Osteocyte (in vitro differentiated cells): Measurements from ENCODE around the gene SIPA1L3. TPM values are rescaled to one million over a fixed set of nuclear protein-coding genes. Genes with fewer than 3 reads are reported as not detected.

ENCODE experiments used
- DNase-seq: peaks from one replicate; pipeline ENCODE4 v3.0.0; 2021; ENCODE audit warnings: mixed read lengths; ENCODE audit not compliant: unreplicated experiment; ENCODE audit errors: extremely low spot score
- H3K27ac Mint-ChIP-seq: one replicate; pipeline ENCODE4 v1.8.0; 2021; ENCODE audit warnings: mild to moderate bottlenecking, mixed read lengths; ENCODE audit not compliant: unreplicated experiment
- H3K27me3 Mint-ChIP-seq: one replicate; pipeline ENCODE4 v1.8.0; 2021; ENCODE audit warnings: mixed read lengths; ENCODE audit not compliant: unreplicated experiment
- H3K36me3 Mint-ChIP-seq: one replicate; pipeline ENCODE4 v1.8.0; 2021; ENCODE audit warnings: mixed read lengths; ENCODE audit not compliant: unreplicated experiment
- H3K4me1 Mint-ChIP-seq: one replicate; pipeline ENCODE4 v1.8.0; 2021; ENCODE audit warnings: mixed read lengths; ENCODE audit not compliant: unreplicated experiment
- H3K4me3 Mint-ChIP-seq: one replicate; pipeline ENCODE4 v1.8.0; 2021; ENCODE audit warnings: mild to moderate bottlenecking, moderate library complexity, mixed read lengths; ENCODE audit not compliant: unreplicated experiment
- H3K9me3 Mint-ChIP-seq: one replicate; pipeline ENCODE4 v1.8.0; 2021; ENCODE audit warnings: mixed read lengths; ENCODE audit not compliant: unreplicated experiment
- CTCF ChIP-seq: fragments of 200-600 bp; sonication (generic); IDR thresholded peaks from 2 replicates; pipeline ENCODE4 v1.5.0; 2021; ENCODE audit warnings: antibody characterized with exemption, mild to moderate bottlenecking, moderate library complexity
- total RNA-seq: library from RNA; stranded (reverse); gene quantifications from 2 replicates; pipeline ENCODE4 v1.2.1, GENCODE V29; 2021

The SIPA1L3 gene
- total RNA-seq, 1 donor from 2014 or later = 27.1 TPM

- peaks cover 6% of the 10 kb centered on the region for H3K36me3 Mint-ChIP-seq
- no peak overlapping the region for H3K27ac Mint-ChIP-seq
- TF ChIP-seq CTCF = no peak
Measured at GRCh38 chr19:37975071-37975470, 68.1 kb downstream of the SIPA1L3 start.

GRCh38 chr19:37975596-37976515 lies 68.8 kb downstream of the SIPA1L3 start:
- H3K9me3 Mint-ChIP-seq = peaks cover 9% of the 10 kb centered on the region
- no peaks in the 10 kb centered on the region for H3K27me3 Mint-ChIP-seq
- peaks cover 6% of the 10 kb centered on the region for H3K36me3 Mint-ChIP-seq
- H3K4me3 Mint-ChIP-seq = no peak overlapping the region
- no peak for DNase-seq
- TF ChIP-seq CTCF = no peak
- H3K27ac Mint-ChIP-seq = no peak overlapping the region
- H3K4me1 Mint-ChIP-seq = no peaks in the 10 kb centered on the region

More at GRCh38 chr19:37975071-37975470, 68.1 kb downstream of the SIPA1L3 start:
- H3K4me3 Mint-ChIP-seq = no peak overlapping the region
- no peak for DNase-seq
- H3K4me1 Mint-ChIP-seq = no peaks in the 10 kb centered on the region
- no peaks in the 10 kb centered on the region for H3K27me3 Mint-ChIP-seq
- H3K9me3 Mint-ChIP-seq = peaks cover 9% of the 10 kb centered on the region

GRCh38 chr19:37977391-37977790 lies 70.4 kb downstream of the SIPA1L3 start:
- no peak overlapping the region for H3K27ac Mint-ChIP-seq
- no peak for TF ChIP-seq CTCF
- H3K36me3 Mint-ChIP-seq = no peaks in the 10 kb centered on the region
- H3K4me3 Mint-ChIP-seq = no peak overlapping the region
- H3K9me3 Mint-ChIP-seq = no peaks in the 10 kb centered on the region
- peaks cover 2% of the 10 kb centered on the region for H3K4me1 Mint-ChIP-seq
- no peaks in the 10 kb centered on the region for H3K27me3 Mint-ChIP-seq
- no peak for DNase-seq

- DNase-seq = no peak
- Mint-ChIP-seq H3K9me3 (no peaks in the 10 kb centered on the region), H3K27ac (no peak overlapping the region), H3K4me3 (no peak overlapping the region), H3K36me3 (no peaks in the 10 kb centered on the region), H3K27me3 (no peaks in the 10 kb centered on the region), H3K4me1 (peaks cover 2% of the 10 kb centered on the region)
- TF ChIP-seq CTCF = no peak
Measured at GRCh38 chr19:37977992-37978391, 71.0 kb downstream of the SIPA1L3 start.

GRCh38 chr19:37979547-37980082 lies 72.6 kb downstream of the SIPA1L3 start:
- peaks cover 2% of the 10 kb centered on the region for H3K4me1 Mint-ChIP-seq

More at GRCh38 chr19:37979547-37980082, 72.6 kb downstream of the SIPA1L3 start:
- H3K4me3 Mint-ChIP-seq = no peak overlapping the region
- no peaks in the 10 kb centered on the region for H3K9me3 Mint-ChIP-seq
- H3K27me3 Mint-ChIP-seq = no peaks in the 10 kb centered on the region
- TF ChIP-seq CTCF = no peak
- no peak for DNase-seq
- peak overlapping the region; percentile 18 for H3K27ac Mint-ChIP-seq
- no peaks in the 10 kb centered on the region for H3K36me3 Mint-ChIP-seq
